ENCODE data around the gene LY6G6F. TPM values are rescaled to one million over a fixed set of nuclear protein-coding genes. Genes with fewer than 3 reads are reported as not detected.
"Not testable (repeated sequence)": the region's sequence is repeated elsewhere in the genome, so short reads cannot be mapped to it uniquely, and the experiment has no call there.

LY6G6F gene
- polyA plus RNA-seq, 5 donors = 0.88 to 1.5 (median 1.2) TPM; not detected in 1

DNA sequence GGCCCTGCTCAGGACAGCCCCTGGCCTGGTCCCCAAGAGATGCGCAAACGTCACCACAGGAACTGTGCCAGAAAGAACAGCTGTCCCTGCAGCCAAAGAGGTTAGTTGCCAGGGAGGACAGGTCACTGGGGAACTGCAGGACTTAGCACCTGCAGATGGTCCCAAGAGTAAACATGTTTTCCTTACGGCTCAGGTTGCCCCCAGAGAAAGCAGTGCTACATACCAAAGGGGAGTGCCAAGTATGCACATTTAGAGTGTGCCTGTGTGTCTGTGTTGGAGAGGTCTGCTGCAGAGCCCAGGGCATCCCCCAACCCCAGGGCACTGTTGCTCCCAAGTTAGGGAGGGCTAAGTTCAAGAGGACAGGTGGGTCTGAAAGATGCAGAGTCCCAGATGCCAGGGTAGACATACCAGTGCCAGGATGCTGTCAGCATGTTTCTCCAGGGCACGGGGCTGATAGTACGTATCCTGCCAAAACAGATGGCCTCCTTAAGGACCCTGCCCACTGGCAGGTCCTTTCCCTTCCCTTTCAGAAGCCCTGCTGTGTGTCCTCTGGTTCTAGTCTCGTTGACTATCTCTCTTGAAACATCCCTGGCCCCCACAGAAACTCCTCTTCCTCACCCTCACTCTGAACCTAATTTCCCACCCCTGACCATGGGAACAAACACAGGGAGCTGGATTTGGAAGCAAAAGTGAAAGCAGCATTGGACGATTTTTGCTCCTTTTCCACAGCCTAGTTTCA lies 4.8 kb upstream of the LY6G6F start:
- no peak for DNase-seq

DNA sequence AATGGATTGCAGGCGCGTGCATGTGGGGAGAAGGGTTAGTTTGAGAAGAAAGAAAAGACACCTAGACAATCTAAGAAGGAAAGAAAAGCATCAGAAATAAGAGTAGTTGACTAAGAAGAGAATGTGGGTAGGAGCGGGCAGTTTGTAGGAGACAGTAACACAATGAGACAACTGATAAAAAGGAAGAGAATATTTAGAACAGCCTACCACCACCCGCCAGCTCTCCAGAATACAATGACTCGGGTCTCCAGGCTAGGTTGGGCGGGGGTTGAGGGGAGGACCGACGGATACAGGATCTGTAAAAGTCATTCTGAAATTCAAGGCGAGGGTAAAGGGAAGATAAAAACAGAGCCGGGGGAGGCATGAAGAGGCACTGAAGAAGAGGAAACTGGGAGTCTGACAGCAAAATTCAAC lies 4.3 kb upstream of the LY6G6F start:
- peak in 1 of 2 donors; percentile 23 for DNase-seq

DNA sequence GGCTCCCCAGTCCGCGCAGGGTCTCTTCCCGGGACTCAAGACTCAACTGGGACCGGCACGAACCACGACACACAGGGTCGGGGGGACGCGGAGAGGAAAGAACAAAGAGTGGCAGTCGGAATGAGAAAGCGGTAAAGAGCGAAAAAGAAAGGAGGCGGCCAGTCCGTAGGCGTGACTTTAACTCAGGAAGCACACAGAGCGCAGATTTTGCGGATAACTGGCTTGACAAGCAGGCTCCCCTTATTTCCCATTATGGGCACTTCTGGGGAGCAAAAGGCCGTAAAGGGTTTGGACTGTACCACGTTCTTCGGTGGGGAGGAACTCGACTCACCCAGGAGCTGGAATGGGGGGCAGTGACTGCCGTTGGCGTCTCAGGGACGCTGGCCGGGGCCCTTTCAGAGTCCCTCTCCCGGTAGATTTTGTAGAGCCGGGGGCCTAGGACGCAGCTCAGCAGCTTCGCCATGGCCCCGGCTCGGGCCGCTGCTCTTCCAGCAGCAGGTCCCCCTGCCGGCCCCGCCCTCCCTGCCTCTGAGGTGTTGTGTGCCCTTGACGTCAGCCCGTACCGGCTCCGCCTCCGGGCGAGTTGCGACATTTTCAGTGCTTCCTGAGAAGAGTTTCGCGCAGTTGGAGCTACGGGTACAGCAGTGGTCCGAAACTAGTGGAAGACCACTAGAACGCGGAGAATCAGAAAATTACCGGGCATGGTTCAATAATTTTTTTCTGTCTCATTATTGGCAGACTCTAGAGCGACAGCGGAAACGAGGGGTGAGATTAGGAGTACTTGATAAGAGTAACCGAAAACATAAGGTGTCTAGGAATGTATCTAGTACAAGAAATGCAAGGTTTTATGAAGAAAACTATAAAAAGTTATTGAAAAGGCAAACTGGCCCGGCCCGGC lies 3.6 kb upstream of the LY6G6F start, which contains the start of gene ABHD16A:
Gene ABHD16A, minus strand, starts transcription at position 506 of the 898 bp plus-strand sequence. Its CDS starts 43 bp downstream, at position 463.
- peak; percentile 99 for DNase-seq

DNA sequence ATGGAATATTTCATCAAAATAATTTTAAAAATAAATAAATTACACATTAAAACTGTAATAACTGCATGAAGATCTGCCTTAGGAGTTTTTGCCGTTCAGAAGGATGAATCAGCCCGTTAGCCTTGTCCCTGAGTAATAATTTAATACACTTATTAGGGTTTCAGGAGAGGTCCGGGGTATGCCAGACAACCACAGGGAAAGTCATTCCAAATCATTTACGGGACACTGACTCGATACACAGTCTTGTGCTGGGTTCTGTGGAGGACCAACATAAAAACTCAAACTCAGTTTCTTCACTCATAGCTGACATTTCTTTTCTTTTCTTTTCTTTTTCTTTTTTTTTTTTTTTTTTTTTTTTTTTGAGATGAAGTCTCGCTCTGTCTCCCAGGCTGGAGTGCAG lies 735 bp upstream of the LY6G6F start:
- DNase-seq = no peak

DNA sequence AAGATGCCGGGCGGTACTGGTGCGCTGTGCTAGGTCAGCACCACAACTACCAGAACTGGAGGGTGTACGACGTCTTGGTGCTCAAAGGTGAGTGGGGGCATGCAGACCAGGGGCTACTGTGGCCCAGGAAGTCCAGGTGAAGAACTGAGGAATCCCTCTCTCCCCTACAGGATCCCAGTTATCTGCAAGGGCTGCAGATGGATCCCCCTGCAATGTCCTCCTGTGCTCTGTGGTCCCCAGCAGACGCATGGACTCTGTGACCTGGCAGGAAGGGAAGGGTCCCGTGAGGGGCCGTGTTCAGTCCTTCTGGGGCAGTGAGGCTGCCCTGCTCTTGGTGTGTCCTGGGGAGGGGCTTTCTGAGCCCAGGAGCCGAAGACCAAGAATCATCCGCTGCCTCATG lies 1.0 kb downstream of the LY6G6F start:
- no peak for DNase-seq

DNA sequence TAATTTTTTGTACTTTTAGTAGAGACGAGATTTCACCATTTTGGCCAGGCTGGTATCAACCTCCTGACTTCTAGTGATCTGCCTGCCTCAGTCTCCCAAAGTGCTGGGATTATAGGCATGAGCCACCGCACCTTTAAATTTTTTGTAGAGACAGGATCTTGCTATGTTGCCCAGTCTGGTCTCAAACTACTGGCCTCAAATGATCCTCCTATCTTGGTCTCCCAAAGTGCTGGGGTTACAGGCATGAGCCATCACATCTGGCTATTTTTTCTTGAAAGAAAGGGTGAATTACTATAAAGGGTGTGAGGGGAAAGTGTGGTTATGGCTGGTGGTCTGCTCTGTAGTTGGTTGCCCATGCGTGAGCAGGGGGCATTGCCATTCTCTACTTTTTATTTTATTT lies 1.6 kb downstream of the LY6G6F start:
- no peak for DNase-seq

DNA sequence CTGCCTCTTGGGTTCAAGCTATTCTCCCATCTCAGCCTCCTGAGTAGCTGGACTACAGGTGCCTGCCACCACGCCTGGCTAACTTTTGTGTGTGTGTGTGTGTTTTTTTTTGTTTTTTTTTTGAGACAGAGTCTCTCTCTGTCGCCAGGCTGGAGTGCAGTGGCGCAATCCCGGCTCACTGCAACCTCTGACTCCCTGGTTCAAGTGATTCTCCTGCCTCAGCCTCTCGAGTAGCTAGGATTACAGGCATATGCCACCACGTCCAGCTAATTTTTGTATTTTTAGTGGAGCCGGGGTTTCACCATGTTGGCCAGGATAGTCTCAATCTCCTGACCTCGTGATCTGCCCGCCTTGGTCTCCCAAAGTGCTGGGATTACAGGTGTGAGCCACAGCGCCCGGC lies 2.5 kb downstream of the LY6G6F start:
- not testable (repeated sequence) for DNase-seq

DNA sequence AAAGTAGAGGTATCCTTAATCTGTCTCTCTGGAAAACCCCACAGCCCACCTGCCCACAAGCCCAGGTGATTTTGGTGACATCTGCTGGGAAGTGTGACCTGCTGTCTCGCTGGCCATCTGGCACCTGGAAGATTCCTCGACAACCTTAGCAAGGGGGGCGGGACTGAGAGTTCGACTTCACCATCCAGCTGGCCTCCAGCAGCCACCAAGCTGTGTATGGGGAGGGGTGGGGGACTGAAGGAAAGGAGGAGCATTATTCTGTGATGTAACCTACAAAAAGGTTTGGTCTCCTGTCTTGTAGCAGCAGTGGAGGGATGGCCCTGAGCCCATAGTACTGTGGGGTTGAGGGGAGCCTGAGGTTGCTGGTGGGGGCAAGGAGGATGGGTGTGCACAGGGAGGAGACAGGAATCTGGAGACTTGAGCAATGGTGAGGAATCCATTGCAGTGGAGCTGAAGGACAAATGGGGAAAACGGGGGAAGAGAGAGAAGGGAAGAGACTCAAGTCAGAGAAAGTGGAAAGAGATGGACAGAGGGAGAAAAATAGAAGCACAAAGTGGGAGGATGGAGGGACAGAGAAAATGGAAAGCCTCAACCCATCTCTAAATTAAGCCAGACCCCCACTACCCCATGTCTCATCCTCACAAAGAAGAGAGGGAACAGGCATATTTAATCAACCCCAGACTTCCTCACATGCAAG lies 4.0 kb downstream of the LY6G6F start:
- no peak for DNase-seq

DNA sequence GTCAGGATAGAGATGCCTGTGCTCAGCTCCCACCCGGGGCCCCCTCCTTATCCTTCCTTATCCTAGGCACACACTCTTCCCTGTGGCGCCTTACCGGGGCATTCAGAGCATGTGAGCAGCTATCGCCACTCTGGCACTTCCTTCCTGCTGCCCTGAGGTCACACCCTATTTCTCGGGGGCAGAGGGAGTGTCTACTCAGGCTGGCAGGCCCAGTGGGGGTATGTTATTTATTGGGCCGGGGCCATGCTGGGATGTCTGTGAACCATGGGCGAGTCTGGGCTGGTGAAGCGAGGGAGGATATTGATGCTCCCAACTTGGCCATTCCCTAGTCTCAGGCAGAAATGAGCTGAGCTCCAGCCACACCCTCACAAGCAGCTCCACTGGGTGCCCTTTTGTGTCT lies 4.6 kb downstream of the LY6G6F start:
- DNase-seq = no peak

DNA sequence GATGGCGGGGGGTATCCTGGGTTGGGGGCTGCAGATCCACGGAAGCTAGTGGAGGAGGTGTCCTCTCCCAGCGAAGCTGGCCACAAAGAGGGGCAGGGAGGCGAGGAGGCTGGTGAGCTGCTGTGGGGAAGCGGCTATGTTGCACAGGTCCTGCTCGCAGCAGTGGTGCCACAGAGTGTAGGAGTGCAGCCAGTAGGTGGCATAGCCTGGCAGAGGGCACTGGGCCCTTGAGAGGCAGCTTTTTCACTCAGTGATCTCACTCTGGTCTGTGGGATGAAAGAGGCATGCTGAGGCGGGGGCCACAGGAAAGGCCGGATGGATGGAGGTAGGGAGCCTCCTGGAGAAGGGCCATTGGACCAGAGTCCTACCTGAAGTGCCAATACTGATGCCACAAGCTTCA lies 5.6 kb downstream of the LY6G6F start:
- no peak for DNase-seq

DNA sequence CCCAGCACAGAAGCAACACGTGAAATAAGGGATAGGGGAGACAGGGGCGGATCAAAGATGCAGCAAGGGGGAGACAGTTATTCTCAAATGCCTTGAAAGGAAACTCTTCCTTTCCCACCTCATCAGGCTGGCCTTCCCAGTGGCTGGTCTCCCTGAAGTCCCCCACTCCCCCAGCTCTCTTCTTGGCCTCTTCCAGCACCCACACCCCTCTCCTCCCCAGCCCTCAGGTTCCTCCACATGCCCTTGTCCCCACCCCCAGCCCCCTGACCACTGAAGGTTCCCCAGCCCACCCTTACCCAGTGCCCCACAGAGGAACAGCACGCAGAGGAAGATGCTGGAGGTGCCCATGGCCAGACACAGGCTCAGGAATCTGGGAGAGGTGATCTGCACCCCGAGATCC lies 6.8 kb downstream of the LY6G6F start:
- DNase-seq = no peak

DNA sequence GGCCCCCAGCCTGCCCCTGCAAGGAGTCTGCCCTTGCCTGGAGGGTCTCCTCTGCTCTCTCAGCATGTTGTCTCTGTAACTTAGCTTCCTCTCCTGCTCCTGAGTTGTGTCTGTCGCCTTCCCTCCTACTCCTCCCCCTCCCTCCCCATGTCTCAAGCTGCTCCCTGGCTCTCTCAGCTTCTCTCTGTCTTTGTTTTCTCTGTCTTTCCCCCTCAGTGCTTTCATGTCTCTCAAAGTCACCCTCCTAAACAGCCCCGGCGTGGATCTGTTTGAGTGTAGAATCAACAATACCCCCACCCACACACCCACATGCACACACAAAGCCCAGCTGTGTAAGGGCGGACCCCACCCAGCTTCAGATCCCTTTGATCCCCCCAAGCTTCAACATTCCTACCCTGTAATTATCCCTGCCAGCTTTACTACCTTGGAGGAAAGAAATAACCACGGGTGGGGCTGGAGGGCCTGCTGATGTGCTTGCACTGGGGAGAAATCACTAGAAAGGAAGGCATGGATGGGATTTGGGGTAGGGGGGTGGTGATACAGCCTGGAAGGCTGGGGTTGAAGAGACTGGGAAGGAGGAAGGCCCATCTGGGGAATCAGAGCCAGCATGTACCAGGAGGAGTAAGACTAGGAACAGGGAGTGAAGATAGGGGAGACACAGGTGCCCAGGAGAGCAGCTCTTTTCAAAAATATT lies 7.5 kb downstream of the LY6G6F start:
- no peak for DNase-seq

DNA sequence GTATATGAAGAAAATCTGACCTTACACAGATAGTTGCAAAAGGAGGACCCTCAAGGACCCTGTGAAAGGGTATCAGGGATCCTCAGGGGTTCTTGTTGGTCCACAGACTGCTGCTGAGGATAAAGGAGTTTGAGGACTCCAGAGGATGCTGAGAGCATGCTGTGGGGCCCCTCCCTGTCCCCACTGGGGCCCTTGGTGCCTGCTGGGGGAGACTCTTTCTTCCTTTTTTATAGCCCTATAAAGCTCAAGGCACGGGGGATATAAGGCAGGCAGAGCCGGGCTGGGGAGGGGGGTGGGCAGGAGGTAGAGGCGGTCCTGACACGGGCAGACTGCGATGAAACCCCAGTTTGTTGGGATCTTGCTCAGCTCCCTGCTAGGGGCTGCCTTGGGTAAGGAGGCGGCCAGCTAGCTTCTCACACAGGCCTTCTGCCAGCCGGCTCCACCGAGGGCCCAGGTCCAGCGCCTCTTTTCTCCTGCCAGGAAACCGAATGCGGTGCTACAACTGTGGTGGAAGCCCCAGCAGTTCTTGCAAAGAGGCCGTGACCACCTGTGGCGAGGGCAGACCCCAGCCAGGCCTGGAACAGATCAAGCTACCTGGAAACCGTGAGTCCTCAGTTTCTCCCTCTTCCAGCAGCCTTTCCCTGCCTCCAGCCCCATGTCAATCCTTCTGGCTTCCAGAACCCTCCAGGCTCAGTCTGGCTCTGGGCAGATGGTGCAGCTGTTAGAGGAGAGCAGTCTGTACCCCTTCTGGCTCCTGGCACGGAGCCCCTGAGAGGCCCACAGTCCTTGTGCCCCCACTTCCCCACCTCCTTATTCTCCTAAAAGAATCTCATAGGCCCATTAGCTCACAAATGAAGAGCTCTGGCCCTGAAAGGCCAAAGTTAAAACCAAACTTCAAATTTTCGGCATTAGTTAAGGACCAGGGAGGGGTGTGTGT lies 8.6 kb downstream of the LY6G6F start, which contains the start of gene LY6G6D:
Gene LY6G6D, plus strand, starts transcription at position 327 of the 937 bp plus-strand sequence. Its CDS starts 8 bp downstream, at position 335.
- no peak for DNase-seq

DNA sequence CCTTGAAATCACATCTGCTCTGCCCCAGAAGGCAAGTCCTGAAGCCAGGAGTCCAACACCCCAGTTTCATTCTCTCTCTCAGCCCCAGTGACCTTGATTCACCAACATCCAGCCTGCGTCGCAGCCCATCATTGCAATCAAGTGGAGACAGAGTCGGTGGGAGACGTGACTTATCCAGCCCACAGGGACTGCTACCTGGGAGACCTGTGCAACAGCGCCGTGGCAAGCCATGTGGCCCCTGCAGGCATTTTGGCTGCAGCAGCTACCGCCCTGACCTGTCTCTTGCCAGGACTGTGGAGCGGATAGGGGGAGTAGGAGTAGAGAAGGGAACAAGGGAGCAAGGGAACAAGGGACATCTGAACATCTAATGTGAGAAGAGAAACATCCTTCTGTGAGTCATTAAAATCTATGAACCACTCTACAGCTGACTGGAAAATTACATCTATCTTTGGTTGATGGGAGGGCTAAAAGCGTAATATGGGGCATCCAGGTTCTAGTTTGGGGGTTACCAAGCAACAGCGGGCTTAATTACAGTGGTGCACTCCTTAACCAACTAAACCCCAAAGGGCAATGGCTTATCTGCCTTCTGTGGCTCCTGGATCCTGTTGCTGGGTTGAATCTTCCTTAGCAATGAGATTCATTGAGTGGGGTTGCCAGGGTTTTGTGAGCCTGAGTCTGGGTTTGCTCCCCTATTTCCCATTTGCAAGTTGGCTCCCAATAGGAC lies 11.0 kb downstream of the LY6G6F start:
- DNase-seq = no peak

DNA sequence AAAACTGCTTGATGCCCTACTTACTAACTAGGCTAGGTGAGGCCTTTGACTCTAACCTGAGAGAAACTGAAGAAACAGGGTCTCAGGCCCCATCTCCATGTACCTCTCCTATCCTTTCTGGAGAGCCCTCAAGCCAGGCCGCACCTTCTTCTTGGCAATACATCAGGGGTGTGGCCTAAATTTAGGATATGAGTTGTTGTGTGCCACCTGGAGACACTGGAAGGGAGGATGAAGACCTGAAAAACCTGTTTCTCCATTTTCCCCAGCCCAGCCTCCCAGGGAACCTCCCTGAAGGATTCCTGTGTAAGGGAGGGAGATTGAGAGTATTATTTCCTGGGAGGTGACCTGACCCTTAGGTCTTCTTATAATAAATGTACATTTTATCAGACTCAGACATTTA lies 11.6 kb downstream of the LY6G6F start:
- DNase-seq = peak in 1 of 2 donors; percentile 49

DNA sequence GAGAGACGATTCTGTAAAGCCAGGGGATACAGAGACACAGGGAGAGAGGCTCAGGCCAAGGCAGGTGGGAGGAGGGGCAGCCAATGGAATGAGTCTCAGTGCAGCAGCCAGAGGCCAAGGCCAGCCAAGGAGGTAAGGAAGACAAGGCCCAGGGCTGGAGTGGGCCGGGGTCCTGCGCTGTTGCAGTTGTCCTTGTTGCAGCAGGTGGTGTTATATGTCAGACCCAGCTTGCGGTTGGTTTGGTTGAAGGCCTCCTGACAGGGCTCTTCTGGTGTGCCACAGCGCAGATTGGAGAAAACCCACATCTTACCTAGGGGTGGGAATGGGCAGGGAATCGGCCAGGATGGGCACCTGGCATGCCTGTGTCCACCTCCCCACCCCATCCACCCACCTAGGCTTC lies 12.3 kb downstream of the LY6G6F start:
- no peak for DNase-seq

DNA sequence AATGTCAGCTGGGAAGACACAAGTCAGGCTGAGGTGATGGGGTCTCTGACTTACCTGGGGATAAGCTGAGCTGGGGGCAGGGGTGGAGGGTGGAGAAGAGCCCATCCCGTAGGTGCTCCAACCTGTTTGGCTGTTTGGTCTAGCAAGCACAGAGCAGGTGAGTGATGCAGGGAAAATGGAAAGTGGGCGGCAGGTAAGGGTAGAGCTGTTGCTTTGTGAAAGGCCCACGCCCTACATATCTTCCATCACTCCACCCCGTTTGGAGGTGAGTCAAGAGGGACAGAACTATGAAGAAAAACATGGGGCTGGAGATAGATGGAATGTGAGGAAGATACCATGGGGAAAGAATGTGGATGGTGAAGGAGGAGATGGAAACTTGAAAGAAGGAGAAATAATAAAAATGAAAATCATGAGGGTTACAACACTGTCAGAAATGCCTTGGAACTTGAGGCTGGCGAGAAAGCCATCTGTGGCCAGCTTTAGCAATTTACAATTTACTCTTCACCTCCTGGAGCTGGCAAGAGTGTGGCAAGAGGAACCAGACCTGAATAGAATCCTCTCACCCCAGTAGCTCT lies 13.6 kb downstream of the LY6G6F start:
- DNase-seq = no peak

DNA sequence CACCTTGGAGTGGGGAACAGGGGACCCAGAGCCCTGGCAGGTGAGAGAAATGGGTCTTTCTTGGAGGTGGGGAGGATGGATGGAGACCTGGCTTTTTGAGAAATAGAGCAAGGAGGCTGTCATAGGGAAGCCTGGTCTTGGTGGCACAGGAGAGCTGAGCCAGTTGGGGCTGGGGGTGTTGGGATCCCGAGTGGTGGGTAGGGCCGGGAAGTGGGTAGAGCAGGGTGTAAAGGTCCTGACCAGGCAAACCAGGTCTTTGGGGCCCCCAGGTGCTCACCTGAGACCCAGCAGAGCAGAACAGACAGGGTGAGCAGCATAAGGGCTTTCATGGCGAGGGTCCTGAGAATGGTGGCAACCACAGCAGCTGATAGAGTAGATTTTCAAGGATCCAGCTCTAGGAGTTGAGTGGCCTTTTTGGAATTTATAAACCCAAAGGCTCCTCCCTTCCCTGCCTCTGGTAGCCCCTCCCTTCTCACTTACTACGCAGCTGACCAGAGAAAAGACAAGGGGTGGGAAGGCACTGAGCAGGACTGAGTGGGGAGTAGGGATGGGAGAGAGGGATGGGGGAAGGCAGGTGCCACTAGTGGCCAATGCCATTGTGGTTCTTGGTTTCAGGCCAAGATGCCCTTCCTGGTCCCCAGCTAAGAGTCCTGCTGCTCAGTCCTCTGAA lies 14.8 kb downstream of the LY6G6F start, which contains the start of gene LY6G6C:
Gene LY6G6C, minus strand, starts transcription at position 396 of the 670 bp plus-strand sequence. Its CDS starts 67 bp downstream, at position 329.
- no peak for DNase-seq
